Muscle of leg (tissue), 11 donors: ENCODE data around the gene WFDC8. TPM values are rescaled to one million over a fixed set of nuclear protein-coding genes. Genes with fewer than 3 reads are reported as not detected.

Experiments
- DNase-seq: peaks from one replicate; pipeline ENCODE4 v3.0.0; 2013
- H3K27ac ChIP-seq: one replicate; pipeline ENCODE4 v1.5.1; 2013; ENCODE audit warnings: mild to moderate bottlenecking, low read length, control low read depth
- H3K27me3 ChIP-seq: one replicate; pipeline ENCODE4 v1.6.1; 2013; ENCODE audit warnings: low read length; ENCODE audit not compliant: control insufficient read depth, insufficient read depth
- H3K36me3 ChIP-seq: one replicate; pipeline ENCODE4 v1.6.1; 2013; ENCODE audit warnings: low read length; ENCODE audit not compliant: control insufficient read depth, insufficient read depth
- H3K4me1 ChIP-seq: one replicate; pipeline ENCODE4 v1.6.1; 2013; ENCODE audit warnings: low read length; ENCODE audit not compliant: control insufficient read depth, insufficient read depth
- H3K4me3 ChIP-seq: one replicate; pipeline ENCODE4 v1.5.1; 2013; ENCODE audit warnings: low read length, control low read depth
- H3K9me3 ChIP-seq: replicated peaks from 2 replicates; pipeline ENCODE4 v1.6.1; 2013; ENCODE audit warnings: low read depth, low read length; ENCODE audit not compliant: control insufficient read depth
- WGBS: methylation state at CpG from one replicate; pipeline ENCODE4 v1.1.5; 2013; ENCODE audit warnings: missing lambda C conversion rate; ENCODE audit not compliant: insufficient coverage; 5-methylcytosine and 5-hydroxymethylcytosine counted together
- polyA plus RNA-seq, 8 donors: library from polyadenylated mRNA; unstranded; fragments of 120-200 nt; gene quantifications; one replicate each; pipeline versions ENCODE4 v1.2.1 to v1.2.3, GENCODE V29; 2013; ENCODE audit warnings: inconsistent platforms in 1 of 8, low replicate concordance in 1 of 8; ENCODE audit not compliant: insufficient read length in 8 of 8, insufficient read depth in 1 of 8
- total RNA-seq: library from RNA; stranded (reverse); fragments of 120-200 nt; gene quantifications from one replicate; pipeline ENCODE4 v1.2.4, GENCODE V29; 2013

The WFDC8 gene
- total and polyA plus RNA-seq, 9 donors = not detected

- no peaks in the 10 kb centered on the region for H3K9me3 ChIP-seq
- H3K27me3 ChIP-seq = peaks cover 2% of the 10 kb centered on the region
- no peak for DNase-seq
- no peaks in the 10 kb centered on the region for H3K4me1 ChIP-seq
- no peak overlapping the region for H3K4me3 ChIP-seq
- no peak overlapping the region for H3K27ac ChIP-seq
- no peaks in the 10 kb centered on the region for H3K36me3 ChIP-seq
- WGBS = 50% methylated on average over 1 of the region's 1 CpG
These were observed 23.9 kb downstream of the WFDC8 start for GRCh38 chr20:45555198-45555597.

- DNase-seq = no peak
- no CpG with 5 or more reads among the region's 2 CpGs for WGBS
- H3K4me3 ChIP-seq = no peak overlapping the region
- peaks cover 2% of the 10 kb centered on the region for H3K27me3 ChIP-seq
- H3K9me3 ChIP-seq = no peaks in the 10 kb centered on the region
- H3K36me3 ChIP-seq = no peaks in the 10 kb centered on the region
- H3K27ac ChIP-seq = no peak overlapping the region
- no peaks in the 10 kb centered on the region for H3K4me1 ChIP-seq
These were observed 26.6 kb downstream of the WFDC8 start for GRCh38 chr20:45552456-45552855.

DNA sequence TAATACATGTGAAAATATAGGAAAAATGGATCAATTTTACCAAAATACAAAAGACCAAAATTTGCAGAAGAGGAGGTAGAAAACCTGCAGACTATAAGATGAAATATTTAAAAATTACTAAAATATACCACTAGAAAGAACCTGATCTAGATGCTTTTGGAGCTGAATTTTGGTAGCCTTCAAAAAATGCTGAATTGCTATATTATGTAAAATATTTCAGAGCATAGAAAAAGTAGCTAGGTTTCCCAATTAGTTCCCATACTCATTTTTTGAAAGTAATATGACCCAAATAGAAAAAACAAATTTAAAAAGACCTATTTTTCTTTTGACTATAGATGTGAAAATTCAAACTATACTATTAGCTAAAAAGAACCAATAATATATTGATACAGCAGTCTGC is 28.3 kb downstream of the WFDC8 start:
- no peak for DNase-seq
- no peak overlapping the region for H3K27ac ChIP-seq
- H3K27me3 ChIP-seq = peaks cover 2% of the 10 kb centered on the region
- no peak overlapping the region for H3K4me3 ChIP-seq
- H3K4me1 ChIP-seq = no peaks in the 10 kb centered on the region
- H3K36me3 ChIP-seq = no peaks in the 10 kb centered on the region
- no peaks in the 10 kb centered on the region for H3K9me3 ChIP-seq

- no peak overlapping the region for H3K4me3 ChIP-seq
- H3K27me3 ChIP-seq = peaks cover 4% of the 10 kb centered on the region
- H3K36me3 ChIP-seq = no peaks in the 10 kb centered on the region
- 93% methylated on average over 4 of the region's 7 CpGs for WGBS
- H3K9me3 ChIP-seq = no peaks in the 10 kb centered on the region
- H3K4me1 ChIP-seq = no peaks in the 10 kb centered on the region
- DNase-seq = no peak
- H3K27ac ChIP-seq = no peak overlapping the region
These were observed 30.7 kb downstream of the WFDC8 start for GRCh38 chr20:45548410-45548809.

- no peak for DNase-seq
- 86% methylated on average over 5 of the region's 6 CpGs for WGBS
- Histone ChIP-seq H3K9me3 (no peaks in the 10 kb centered on the region), H3K27me3 (peaks cover 4% of the 10 kb centered on the region), H3K36me3 (no peaks in the 10 kb centered on the region), H3K27ac (no peak within 1 kb of the TSS), H3K4me3 (no peak within 1 kb of the TSS), H3K4me1 (no peaks in the 10 kb centered on the region)
These were observed 31.8 kb downstream of the WFDC8 start, which contains the start of gene EPPIN for GRCh38 chr20:45547206-45547770. Gene EPPIN (minus strand): TSS chr20:45547401. CDS start chr20:45547357, 44 bp downstream.

DNA sequence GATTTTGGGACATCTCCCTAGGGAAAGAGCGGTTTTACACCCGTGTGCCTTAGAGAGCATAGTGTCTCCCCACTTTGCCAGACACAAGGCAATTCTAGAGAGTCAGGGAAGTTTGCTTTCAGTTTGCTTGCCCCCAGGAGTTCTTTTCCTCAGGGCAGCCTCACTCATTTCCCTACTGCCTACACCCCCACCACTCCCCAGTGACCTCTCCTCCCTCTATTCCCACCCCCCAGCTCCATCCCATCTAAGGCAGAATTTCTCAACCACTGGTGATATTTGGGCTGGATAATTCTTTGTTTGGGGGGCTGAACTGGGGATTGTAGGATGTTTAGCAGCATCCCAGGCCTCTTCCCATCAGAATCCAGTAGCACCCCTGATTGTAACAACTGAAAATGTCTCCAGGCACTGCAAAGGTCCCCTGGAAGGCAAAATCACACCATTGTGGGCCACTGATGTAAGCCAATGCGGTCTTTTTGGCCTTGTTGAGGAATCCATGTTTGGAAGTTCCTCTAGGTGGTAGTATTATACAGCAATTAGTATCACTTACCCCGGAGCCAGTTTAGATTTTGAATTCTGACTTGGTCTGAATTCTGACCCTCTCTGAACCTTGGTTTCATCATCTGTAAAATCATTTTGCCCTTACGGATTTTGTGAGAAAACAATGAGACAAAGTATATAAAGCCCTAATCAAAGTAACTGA is 33.2 kb downstream of the WFDC8 start:
- H3K36me3 ChIP-seq = no peaks in the 10 kb centered on the region
- WGBS = no CpG with 5 or more reads among the region's 5 CpGs
- H3K27me3 ChIP-seq = peaks cover 4% of the 10 kb centered on the region
- H3K27ac ChIP-seq = no peak overlapping the region
- H3K9me3 ChIP-seq = no peaks in the 10 kb centered on the region
- H3K4me1 ChIP-seq = no peaks in the 10 kb centered on the region
- DNase-seq = peak; percentile 13
- no peak overlapping the region for H3K4me3 ChIP-seq

GRCh38 chr20:45545351-45545750 is 33.7 kb downstream of the WFDC8 start:
- Histone ChIP-seq H3K36me3 (no peaks in the 10 kb centered on the region), H3K27ac (no peak overlapping the region), H3K4me3 (no peak overlapping the region), H3K4me1 (no peaks in the 10 kb centered on the region), H3K27me3 (peaks cover 4% of the 10 kb centered on the region), H3K9me3 (no peaks in the 10 kb centered on the region)
- no peak for DNase-seq
- WGBS = no CpG with 5 or more reads among the region's 3 CpGs

DNA sequence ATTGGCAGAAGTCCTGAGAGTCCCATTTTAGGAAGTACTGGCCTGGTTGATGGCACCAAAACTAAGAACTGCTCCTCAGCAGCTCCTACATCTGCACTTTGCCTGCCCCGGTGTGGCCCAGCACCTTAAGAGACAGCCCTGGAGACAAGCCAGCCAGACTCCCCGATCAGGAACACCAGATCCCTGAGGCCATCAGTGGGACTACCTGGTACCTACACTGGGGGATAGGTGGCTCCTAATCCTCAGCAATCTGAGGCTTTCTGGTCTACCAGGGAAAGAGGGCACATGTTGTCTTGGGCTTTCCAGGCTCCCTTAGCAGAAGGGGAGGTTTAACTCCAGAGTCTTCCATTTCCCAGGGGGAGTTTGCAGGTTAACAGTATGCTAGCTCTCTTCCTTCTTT is 39.7 kb downstream of the WFDC8 start, which contains the start of gene WFDC6:
Gene WFDC6 (minus strand): TSS at position 101 of the 400 bp plus-strand sequence. CDS start 75 bp downstream, at position 26.
- Histone ChIP-seq H3K27ac (no peak within 1 kb of the TSS), H3K9me3 (no peaks in the 10 kb centered on the region), H3K36me3 (no peaks in the 10 kb centered on the region), H3K27me3 (peaks cover 5% of the 10 kb centered on the region), H3K4me3 (no peak within 1 kb of the TSS), H3K4me1 (no peaks in the 10 kb centered on the region)
- DNase-seq = no peak
- WGBS = 40% methylated on average over 1 of the region's 2 CpGs

DNA sequence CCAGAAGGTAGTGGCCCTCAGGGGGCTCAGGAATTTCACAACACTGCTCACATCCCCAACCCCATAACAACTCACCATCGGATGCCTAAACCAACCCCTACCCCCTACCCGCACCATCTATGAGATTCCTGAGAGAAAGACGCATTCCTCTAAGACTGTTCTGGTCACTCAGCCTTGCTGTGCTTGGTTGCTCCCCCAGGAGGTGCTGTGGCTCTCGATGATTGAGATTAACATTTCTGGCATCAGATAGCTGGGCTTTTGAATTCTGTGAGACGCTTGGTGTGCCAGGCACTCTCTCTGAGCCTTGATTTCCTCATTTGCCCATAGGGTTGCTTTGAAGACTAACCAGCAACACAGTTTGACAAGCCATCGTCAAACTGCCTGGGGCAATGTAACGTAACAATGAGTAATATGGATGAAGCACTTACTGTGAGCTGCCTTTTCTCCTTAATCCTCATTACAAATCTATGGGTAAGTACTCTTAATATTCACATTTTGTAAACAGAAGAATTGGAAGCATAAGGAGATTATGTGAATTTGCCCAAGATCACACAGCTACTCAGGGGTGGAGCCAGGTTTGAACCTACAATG is 40.8 kb downstream of the WFDC8 start:
- Histone ChIP-seq H3K9me3 (no peaks in the 10 kb centered on the region), H3K27ac (no peak overlapping the region), H3K4me3 (no peak overlapping the region), H3K4me1 (no peaks in the 10 kb centered on the region), H3K27me3 (peaks cover 5% of the 10 kb centered on the region), H3K36me3 (no peaks in the 10 kb centered on the region)
- WGBS = 52% methylated on average over 5 of the region's 7 CpGs
- DNase-seq = no peak

GRCh38 chr20:45527294-45527693 is 51.8 kb downstream of the WFDC8 start:
- Histone ChIP-seq H3K36me3 (no peaks in the 10 kb centered on the region), H3K27me3 (no peaks in the 10 kb centered on the region), H3K4me1 (no peaks in the 10 kb centered on the region), H3K4me3 (no peak overlapping the region), H3K9me3 (no peaks in the 10 kb centered on the region), H3K27ac (no peak overlapping the region)
- DNase-seq = no peak
- no CpG with 5 or more reads among the region's 4 CpGs for WGBS
